Endothelial cell of umbilical vein (primary cell): ENCODE measurements around the gene EFHC2. TPM values are rescaled to one million over a fixed set of nuclear protein-coding genes. Genes with fewer than 3 reads are reported as not detected.

Experiments used
- BruUV-seq: library from RNA; stranded (reverse); fragments of 400-500 nt; replicated peaks from 2 replicates; lab custom pipeline; 2021; lab: Mats Ljungman, UMichigan
- CTCF ChIA-PET: fragments of 300-600, 350-600 bp; sonication (Branson Sonifier 250); formaldehyde crosslinking; loops from one replicate; lab custom pipeline; 2021; ENCODE audit warnings: antibody characterized with exemption, inconsistent platforms; lab: Charles Lee
- POLR2A ChIA-PET: fragments of 300-600, 350-600 bp; sonication (Branson Sonifier 250); formaldehyde crosslinking; loops from one replicate; lab custom pipeline; 2021; ENCODE audit warnings: antibody characterized with exemption, inconsistent platforms; lab: Charles Lee
- DNase-seq: peaks from one replicate; pipeline ENCODE4 v3.0.0-alpha.2; 2011; ENCODE audit warnings: low read depth, low spot score
- FAIRE-seq: peaks from 2 replicates; lab custom pipeline; 2011; peaks lifted over from hg19 to GRCh38; lab: Jason Lieb, UNC
- H2AFZ ChIP-seq: 2 replicates; pipeline ENCODE4 v1.6.0; 2012; ENCODE audit warnings: low read depth, low read length, control low read depth, inconsistent platforms
- H3K27ac ChIP-seq: 2 replicates; pipeline ENCODE4 v1.5.1; 2011; ENCODE audit warnings: low read depth, mild to moderate bottlenecking, control low read depth, low read length, moderate library complexity; ENCODE audit not compliant: insufficient read depth
- H3K27me3 ChIP-seq, 2 experiments: 2 replicates each; pipeline versions ENCODE4 v1.6.0 to v1.6.1; 2011; ENCODE audit warnings: low read length in 2 of 2, mixed read lengths in 1 of 2; ENCODE audit not compliant: control insufficient read depth in 2 of 2, insufficient read depth in 2 of 2
- H3K36me3 ChIP-seq, 2 experiments: 2 replicates in 1 of 2; 3 replicates in 1 of 2; pipeline ENCODE4 v1.5.1; 2011; ENCODE audit warnings: low read length in 2 of 2, mild to moderate bottlenecking in 1 of 2, moderate library complexity in 1 of 2; ENCODE audit not compliant: control insufficient read depth in 2 of 2, insufficient read depth in 2 of 2; ENCODE audit errors: extremely low read depth in 1 of 2
- H3K4me1 ChIP-seq: 3 replicates; pipeline ENCODE4 v1.5.1; 2011; ENCODE audit warnings: mild to moderate bottlenecking, low read length; ENCODE audit not compliant: control insufficient read depth, insufficient read depth; ENCODE audit errors: extremely low read depth
- H3K4me2 ChIP-seq: 2 replicates; pipeline ENCODE4 v1.6.1; 2011; ENCODE audit warnings: low read length, control low read depth, mixed read lengths; ENCODE audit not compliant: insufficient read depth
- H3K4me3 ChIP-seq, 3 experiments: fragments of 200-600 bp in 1 of 3; sonication (generic), shearing (Covaris generic) in 1 of 3; replicated peaks in 1 of 3; 2 replicates each; pipeline ENCODE4 v1.5.1; 2011 to 2016; ENCODE audit warnings: control low read depth in 3 of 3, low read length in 3 of 3, mild to moderate bottlenecking in 2 of 3, inconsistent platforms in 1 of 3, low read depth in 1 of 3, moderate library complexity in 1 of 3; ENCODE audit not compliant: insufficient read depth in 1 of 3
- H3K79me2 ChIP-seq: 2 replicates; pipeline ENCODE4 v1.6.0; 2012; ENCODE audit warnings: low read length, inconsistent platforms; ENCODE audit not compliant: control insufficient read depth, insufficient read depth
- H3K9ac ChIP-seq: replicated peaks from 2 replicates; pipeline ENCODE3; 2011; ENCODE audit warnings: low read length, control low read depth; ENCODE audit not compliant: insufficient read depth; ENCODE audit errors: extremely low read depth
- H3K9me1 ChIP-seq: replicated peaks from 3 replicates; pipeline ENCODE4 v1.6.0; 2011; ENCODE audit warnings: mild to moderate bottlenecking, low read length; ENCODE audit not compliant: control insufficient read depth, insufficient read depth; ENCODE audit errors: extremely low read depth
- H3K9me3 ChIP-seq: replicated peaks from 2 replicates; pipeline ENCODE4 v1.5.1; 2012; ENCODE audit warnings: low read length, inconsistent platforms; ENCODE audit not compliant: control insufficient read depth, insufficient read depth
- H4K20me1 ChIP-seq: replicated peaks from 2 replicates; pipeline ENCODE3; 2011; ENCODE audit warnings: mild to moderate bottlenecking, low read length; ENCODE audit not compliant: control insufficient read depth, insufficient read depth; ENCODE audit errors: extremely low read depth
- CTCF ChIP-seq, 2 donors: IDR thresholded peaks; 1 replicate in 1 of 2; 2 replicates in 1 of 2; pipeline ENCODE4 v1.5.1; 2011; ENCODE audit warnings: low read length in 2 of 2, mild to moderate bottlenecking in 2 of 2, moderate library complexity in 2 of 2, control low read depth in 1 of 2, inconsistent platforms in 1 of 2, low read depth in 1 of 2; ENCODE audit not compliant: insufficient read depth in 1 of 2; ENCODE audit errors: extremely low read depth in 1 of 2
- EZH2 ChIP-seq: IDR thresholded peaks from 2 replicates; pipeline ENCODE4 v1.6.1; 2012; ENCODE audit warnings: borderline replicate concordance, low read depth, mild to moderate bottlenecking, moderate library complexity, low read length, inconsistent platforms; ENCODE audit not compliant: severe bottlenecking
- FOS ChIP-seq: IDR thresholded peaks from 2 replicates; pipeline ENCODE4 v1.6.1; 2011; ENCODE audit warnings: mild to moderate bottlenecking, low read length, moderate library complexity, borderline replicate concordance; ENCODE audit not compliant: insufficient read depth
- GATA2 ChIP-seq: IDR thresholded peaks from 2 replicates; pipeline ENCODE4 v1.7.0; 2011; ENCODE audit warnings: low read depth, mild to moderate bottlenecking, moderate library complexity, mixed read lengths, low read length; ENCODE audit not compliant: insufficient read length, insufficient read depth
- JUN ChIP-seq: IDR thresholded peaks from 2 replicates; pipeline ENCODE4 v1.6.1; 2011; ENCODE audit warnings: borderline replicate concordance, low read depth; ENCODE audit not compliant: insufficient read length, insufficient read depth
- MYC ChIP-seq: IDR thresholded peaks from one replicate; pipeline ENCODE4 v1.6.1; 2011; ENCODE audit warnings: mild to moderate bottlenecking, low read depth, low read length
- POLR2A ChIP-seq: IDR thresholded peaks from 2 replicates; pipeline ENCODE4 v1.6.1; 2012; ENCODE audit warnings: low read depth, mild to moderate bottlenecking, control low read depth, low read length
- POLR2AphosphoS5 ChIP-seq: IDR thresholded peaks from 2 replicates; pipeline ENCODE4 v1.6.1; 2012; ENCODE audit warnings: low read depth, mild to moderate bottlenecking, control low read depth, low read length, moderate library complexity; ENCODE audit not compliant: insufficient read depth
- dilution Hi-C: fragments of 300-500 bp; cut with MboI; formaldehyde crosslinking; loops from one replicate; pipeline ENCODE4 v1.15.0; 2019; ENCODE audit warnings: low sequenced_read_pairs; ENCODE audit not compliant: extremely low pct_ligation_motif_present
- intact Hi-C: fragments of 100-400 bp; cut with micrococcal nuclease; formaldehyde crosslinking; loops from one replicate; pipeline ENCODE4 v1.10.0; 2022
- polyA plus RNA-seq, 4 experiments: library from polyadenylated mRNA; depleted of rRNA in 3 of 4; stranded (reverse) in 3 of 4; unstranded in 1 of 4; fragments of >200 nt; gene quantifications; 2 replicates each; pipeline versions ENCODE4 v1.2.1 to v1.2.3, GENCODE V29; 2011 to 2012; ENCODE audit warnings: missing spikeins in 1 of 4
- total RNA-seq: library from RNA; stranded (reverse); gene quantifications from 2 replicates; pipeline ENCODE4 v1.2.3, GENCODE V29; 2021
- TF ChIP-seq, protein P1 (sequence below): IDR thresholded peaks from 2 replicates; pipeline ENCODE4 v1.6.1; 2011; ENCODE audit not compliant: insufficient read depth, insufficient read length

EFHC2 gene
- total and polyA plus RNA-seq, 2 donors (not counting 3 experiments of a cell fraction or from before 2014, with no cell fraction given): not detected

- Histone ChIP-seq H3K4me1 (no peaks in the 10 kb centered on the region), H4K20me1 (no peaks in the 10 kb centered on the region), H3K27ac (no peak overlapping the region), H3K9ac (no peak overlapping the region), H3K4me2 (no peak overlapping the region), H3K9me1 (no peaks in the 10 kb centered on the region), H3K27me3 (no peaks in the 10 kb centered on the region), H3K36me3 (no peaks in the 10 kb centered on the region), H3K79me2 (no peaks in the 10 kb centered on the region), H3K9me3 (no peaks in the 10 kb centered on the region), H3K4me3 (no peak overlapping the region), H2AFZ (no peak overlapping the region)
- ChIA-PET CTCF (no interaction called here), POLR2A (no interaction called here)
- TF ChIP-seq FOS (no peak), POLR2A (no peak), CTCF (IDR thresholded peaks at IDR 0.05; ENCODE audit: extremely low read depth in 1 of 2, insufficient read depth in 1 of 2, low read depth in 1 of 2, low read length in 2 of 2) (no peak), MYC (no peak)
- intact Hi-C loops (no loop called here), dilution Hi-C loops (no loop called here)
- DNase-seq (no peak), FAIRE-seq (no peak)
- BruUV-seq: no TSS peak
Measured at GRCh38 chrX:44130189-44130588, 213.3 kb downstream of the EFHC2 start.

DNA sequence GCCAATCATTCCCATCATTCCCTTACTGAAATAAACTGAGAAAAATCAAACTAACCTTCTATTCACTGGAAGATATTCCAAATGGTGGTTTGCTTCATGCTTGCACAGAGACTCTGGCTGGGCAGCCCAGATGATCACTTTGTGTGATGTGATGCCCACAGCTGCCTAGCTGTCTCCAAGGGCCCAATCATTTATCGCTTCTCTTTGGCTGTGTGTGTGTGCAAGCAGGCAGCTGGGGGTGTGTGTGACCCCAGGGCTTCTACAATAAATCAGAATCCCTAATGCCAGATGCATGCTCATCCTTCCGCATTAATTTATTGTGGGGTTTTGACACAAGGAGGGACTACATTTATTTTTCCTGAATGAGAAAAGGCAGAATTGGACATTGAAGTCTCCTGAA is 230.1 kb downstream of the EFHC2 start:
- intact Hi-C loops (no loop called here), dilution Hi-C loops (no loop called here)
- CTCF ChIA-PET: no interaction called here
- no peak overlapping the region for H3K4me3 ChIP-seq
- no peak for DNase-seq
- no peak for FAIRE-seq
- H3K27ac ChIP-seq: no peak overlapping the region
- POLR2A ChIA-PET: no interaction called here
- H3K9ac ChIP-seq: no peak overlapping the region
- no peaks in the 10 kb centered on the region for H3K4me1 ChIP-seq
- no peak overlapping the region for H3K4me2 ChIP-seq
- TF ChIP-seq JUN (no peak), FOS (no peak), MYC (no peak), POLR2A (no peak), EZH2 (no peak), CTCF (IDR thresholded peaks at IDR 0.05; ENCODE audit: extremely low read depth in 1 of 2, insufficient read depth in 1 of 2, low read depth in 1 of 2, low read length in 2 of 2) (no peak), POLR2AphosphoS5 (no peak), GATA2 (no peak)
- TF ChIP-seq, protein P1, sequence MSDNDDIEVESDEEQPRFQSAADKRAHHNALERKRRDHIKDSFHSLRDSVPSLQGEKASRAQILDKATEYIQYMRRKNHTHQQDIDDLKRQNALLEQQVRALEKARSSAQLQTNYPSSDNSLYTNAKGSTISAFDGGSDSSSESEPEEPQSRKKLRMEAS: no peak
- no peaks in the 10 kb centered on the region for H4K20me1 ChIP-seq
- H2AFZ ChIP-seq: no peak overlapping the region
- no peaks in the 10 kb centered on the region for H3K9me3 ChIP-seq
- BruUV-seq: no TSS peak
- no peaks in the 10 kb centered on the region for H3K9me1 ChIP-seq
- H3K27me3 ChIP-seq: no peaks in the 10 kb centered on the region
- H3K79me2 ChIP-seq: no peaks in the 10 kb centered on the region
- H3K36me3 ChIP-seq: no peaks in the 10 kb centered on the region
